Calu3 (cell line): ENCODE measurements around the gene CLNS1A. TPM values are rescaled to one million over a fixed set of nuclear protein-coding genes. Genes with fewer than 3 reads are reported as not detected.

Experiments used
- BruUV-seq: library from RNA; stranded (reverse); fragments of 400-500 nt; replicated peaks from 2 replicates; lab custom pipeline; 2021; lab: Mats Ljungman, UMichigan
- CTCF ChIA-PET: fragments of 300-600 bp; sonication (Branson Sonifier 250); formaldehyde crosslinking; loops from one replicate; lab custom pipeline; 2022; ENCODE audit warnings: antibody characterized with exemption; lab: Charles Lee
- DNase-seq: peaks from one replicate; pipeline ENCODE4 v3.0.0; 2022
- H3K27ac Mint-ChIP-seq: one replicate; pipeline ENCODE4 v1.8.0; 2022; ENCODE audit warnings: mixed read lengths; ENCODE audit not compliant: unreplicated experiment
- H3K27me3 Mint-ChIP-seq: one replicate; pipeline ENCODE4 v1.8.0; 2022; ENCODE audit warnings: mixed read lengths; ENCODE audit not compliant: unreplicated experiment
- H3K36me3 Mint-ChIP-seq: one replicate; pipeline ENCODE4 v1.8.0; 2022; ENCODE audit warnings: mild to moderate bottlenecking, moderate library complexity, mixed read lengths; ENCODE audit not compliant: insufficient read depth, unreplicated experiment
- H3K4me1 Mint-ChIP-seq: one replicate; pipeline ENCODE4 v1.8.0; 2022; ENCODE audit warnings: mild to moderate bottlenecking, low read depth, mixed read lengths; ENCODE audit not compliant: unreplicated experiment
- H3K4me3 Mint-ChIP-seq: one replicate; pipeline ENCODE4 v1.8.0; 2022; ENCODE audit warnings: mild to moderate bottlenecking, low read depth, moderate library complexity, mixed read lengths; ENCODE audit not compliant: unreplicated experiment
- H3K9me3 Mint-ChIP-seq: one replicate; pipeline ENCODE4 v1.8.0; 2022; ENCODE audit warnings: low read depth, mixed read lengths; ENCODE audit not compliant: unreplicated experiment
- intact Hi-C: fragments of 100-400 bp; cut with micrococcal nuclease; formaldehyde crosslinking; loops from one replicate; pipeline ENCODE4 v1.10.0; 2022; ENCODE audit not compliant: unreplicated experiment
- total RNA-seq: library from RNA; stranded (reverse); gene quantifications from 2 replicates; pipeline ENCODE4 v1.2.3, GENCODE V29; 2022
- TF ChIP-seq, protein P1 (sequence below): fragments of 200-600 bp; IDR thresholded peaks from one replicate; pipeline ENCODE4 v1.8.0; 2022; ENCODE audit warnings: antibody characterized with exemption; ENCODE audit not compliant: unreplicated experiment

The CLNS1A gene
- total RNA-seq, 1 experiment from 2014 or later: 99.6 TPM

DNA sequence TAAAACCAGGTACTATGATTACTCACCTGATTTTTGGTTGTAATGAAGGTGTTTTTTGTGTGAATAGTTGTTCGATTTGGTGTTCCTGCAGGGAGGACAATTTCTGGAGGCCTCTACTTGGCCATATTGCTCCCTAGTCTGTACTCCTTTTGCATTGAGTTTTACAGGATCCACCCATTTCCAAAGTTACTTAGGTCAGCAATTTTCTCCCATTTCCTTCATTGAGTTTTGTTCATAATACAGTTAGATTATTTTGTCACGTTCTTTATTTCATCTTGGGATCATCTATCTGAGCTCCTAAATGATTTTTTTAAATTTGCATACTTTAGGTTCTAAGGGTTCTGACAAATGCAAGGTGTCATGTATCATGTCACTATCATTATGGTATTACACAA is 67.9 kb downstream of the CLNS1A start:
- no peaks in the 10 kb centered on the region for H3K4me1 Mint-ChIP-seq
- H3K27me3 Mint-ChIP-seq: no peaks in the 10 kb centered on the region
- H3K4me3 Mint-ChIP-seq: no peak overlapping the region
- TF ChIP-seq, protein P1, sequence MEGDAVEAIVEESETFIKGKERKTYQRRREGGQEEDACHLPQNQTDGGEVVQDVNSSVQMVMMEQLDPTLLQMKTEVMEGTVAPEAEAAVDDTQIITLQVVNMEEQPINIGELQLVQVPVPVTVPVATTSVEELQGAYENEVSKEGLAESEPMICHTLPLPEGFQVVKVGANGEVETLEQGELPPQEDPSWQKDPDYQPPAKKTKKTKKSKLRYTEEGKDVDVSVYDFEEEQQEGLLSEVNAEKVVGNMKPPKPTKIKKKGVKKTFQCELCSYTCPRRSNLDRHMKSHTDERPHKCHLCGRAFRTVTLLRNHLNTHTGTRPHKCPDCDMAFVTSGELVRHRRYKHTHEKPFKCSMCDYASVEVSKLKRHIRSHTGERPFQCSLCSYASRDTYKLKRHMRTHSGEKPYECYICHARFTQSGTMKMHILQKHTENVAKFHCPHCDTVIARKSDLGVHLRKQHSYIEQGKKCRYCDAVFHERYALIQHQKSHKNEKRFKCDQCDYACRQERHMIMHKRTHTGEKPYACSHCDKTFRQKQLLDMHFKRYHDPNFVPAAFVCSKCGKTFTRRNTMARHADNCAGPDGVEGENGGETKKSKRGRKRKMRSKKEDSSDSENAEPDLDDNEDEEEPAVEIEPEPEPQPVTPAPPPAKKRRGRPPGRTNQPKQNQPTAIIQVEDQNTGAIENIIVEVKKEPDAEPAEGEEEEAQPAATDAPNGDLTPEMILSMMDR: no peak
- H3K9me3 Mint-ChIP-seq: peaks cover 3% of the 10 kb centered on the region
- no peaks in the 10 kb centered on the region for H3K36me3 Mint-ChIP-seq
- DNase-seq: no peak
- H3K27ac Mint-ChIP-seq: no peak overlapping the region
- intact Hi-C loops: no loop called here
- CTCF ChIA-PET: no interaction called here
- BruUV-seq: no TSS peak

DNA sequence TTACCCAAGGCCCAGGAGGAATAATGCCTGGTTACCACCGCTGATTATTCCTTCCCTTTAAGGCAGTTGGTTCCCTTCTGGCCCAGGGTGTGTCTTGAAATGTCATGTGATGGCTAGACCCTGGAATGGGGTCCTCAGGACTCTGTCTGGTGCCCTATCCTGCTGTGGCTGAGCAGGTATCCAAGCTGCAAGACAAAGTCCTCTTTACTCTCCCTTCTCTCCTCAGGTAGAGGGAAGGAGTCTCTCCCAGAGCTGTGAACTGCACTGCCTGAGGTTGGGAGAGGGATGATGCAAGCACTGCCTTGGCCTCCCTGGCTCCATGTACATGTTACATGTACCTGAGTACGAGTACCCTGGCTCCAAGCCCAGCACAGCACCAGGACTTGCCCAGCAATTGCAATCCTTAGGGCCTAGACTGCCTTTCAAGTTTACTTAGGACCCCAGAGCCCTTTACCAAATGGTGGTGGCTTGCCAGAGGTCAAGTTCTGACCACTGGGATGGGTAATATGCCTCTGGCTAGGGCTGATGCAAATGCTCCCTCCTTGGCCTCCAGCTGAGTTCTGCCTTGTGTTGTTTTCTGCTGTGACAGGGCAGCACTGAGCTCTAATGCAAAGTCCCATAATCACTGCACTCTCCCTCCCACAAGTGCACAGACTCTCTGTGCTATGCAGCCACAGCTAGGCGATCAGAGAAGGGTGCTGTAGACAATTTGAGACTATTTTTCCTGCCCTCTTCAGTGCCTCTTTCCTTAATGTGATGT is 68.5 kb downstream of the CLNS1A start:
- no peaks in the 10 kb centered on the region for H3K4me1 Mint-ChIP-seq
- DNase-seq: no peak
- CTCF ChIA-PET: interaction anchor here (0.6 kb wide), 1 partner anchor 254 kb away, joined by 15 read pairs; no protein-coding TSS in a partner anchor
- no TSS peak for BruUV-seq
- H3K27ac Mint-ChIP-seq: no peak overlapping the region
- no peaks in the 10 kb centered on the region for H3K36me3 Mint-ChIP-seq
- TF ChIP-seq, protein P1: no peak
- H3K27me3 Mint-ChIP-seq: no peaks in the 10 kb centered on the region
- intact Hi-C loops: no loop called here
- no peak overlapping the region for H3K4me3 Mint-ChIP-seq
- H3K9me3 Mint-ChIP-seq: peaks cover 3% of the 10 kb centered on the region

DNA sequence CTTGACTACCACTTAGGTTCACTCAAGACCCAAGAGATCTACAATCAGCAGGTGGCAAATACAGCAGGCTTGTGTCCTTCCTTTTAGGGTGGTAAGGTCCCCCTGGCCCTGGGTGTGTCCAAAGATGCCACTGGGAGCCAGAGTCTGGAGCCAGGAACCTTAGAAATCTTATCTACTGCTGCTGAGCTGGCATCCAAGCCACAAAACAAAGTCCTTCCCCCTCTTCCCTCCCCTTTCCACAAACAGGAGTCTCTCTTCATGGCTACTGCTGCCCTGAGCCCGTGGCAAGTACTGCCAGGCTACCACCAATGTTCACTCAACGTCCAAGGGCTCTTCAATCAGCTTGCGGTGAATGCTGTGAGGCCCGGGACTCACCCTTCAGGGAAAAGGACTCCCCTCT is 69.3 kb downstream of the CLNS1A start:
- no TSS peak for BruUV-seq
- Mint-ChIP-seq H3K36me3 (no peaks in the 10 kb centered on the region), H3K27me3 (no peaks in the 10 kb centered on the region), H3K4me3 (no peak overlapping the region), H3K4me1 (no peaks in the 10 kb centered on the region), H3K27ac (no peak overlapping the region), H3K9me3 (peaks cover 3% of the 10 kb centered on the region)
- CTCF ChIA-PET: no interaction called here
- no peak for DNase-seq
- TF ChIP-seq, protein P1: no peak
- intact Hi-C loops: no loop called here

Other genes with a start within 250 kb of the CLNS1A start
- gene PAK1, start 163.7 kb downstream of the CLNS1A start, total RNA-seq: 56.3 and 58.5 TPM in 2 replicates
- 1.2 and 1.4 TPM in 2 replicates for gene AQP11, start 47.8 kb downstream of the CLNS1A start, total RNA-seq
- 68.5 and 76.4 TPM in 2 replicates for gene RSF1, start 182.9 kb upstream of the CLNS1A start, total RNA-seq
- gene AAMDC, start 183.3 kb upstream of the CLNS1A start, total RNA-seq: 11.7 and 12.9 TPM in 2 replicates